HG02852 (cell line): Measurements from ENCODE around the gene MED13L.
A peak's percentile ranks its signal among the peaks of the same experiment; 100 is the strongest.

Experiments used
- ATAC-seq: cut with Tn5 transposase; IDR thresholded peaks from one replicate; pipeline ENCODE4 v1.9.1; 2021; ENCODE audit warnings: mild to moderate bottlenecking, moderate library complexity; ENCODE audit not compliant: unreplicated experiment

MED13L gene

GRCh38 chr12:116188581-116188980 lies 88.9 kb downstream of the MED13L start:
- ATAC-seq, result no peak

GRCh38 chr12:116187151-116187511 lies 90.4 kb downstream of the MED13L start:
- no peak for ATAC-seq

- ATAC-seq, result no peak
Observed at GRCh38 chr12:116186482-116187150, 90.9 kb downstream of the MED13L start.

- ATAC-seq, result no peak
Observed at GRCh38 chr12:116184763-116185162, 92.7 kb downstream of the MED13L start.

GRCh38 chr12:116183741-116184141 lies 93.8 kb downstream of the MED13L start:
- ATAC-seq, result no peak

GRCh38 chr12:116182359-116183063 lies 95.0 kb downstream of the MED13L start:
- ATAC-seq, result no peak

- ATAC-seq, result no peak
Observed at GRCh38 chr12:116180448-116180847, 97.0 kb downstream of the MED13L start.

GRCh38 chr12:116179384-116179783 lies 98.1 kb downstream of the MED13L start:
- ATAC-seq, result no peak

- no peak for ATAC-seq
Observed at GRCh38 chr12:116177017-116177416, 100.5 kb downstream of the MED13L start.

GRCh38 chr12:116174904-116175303 lies 102.6 kb downstream of the MED13L start:
- ATAC-seq, result no peak

- no peak for ATAC-seq
Observed at GRCh38 chr12:116174006-116174405, 103.5 kb downstream of the MED13L start.

GRCh38 chr12:116172224-116172849 lies 105.2 kb downstream of the MED13L start:
- ATAC-seq, result peak; percentile 96

- ATAC-seq, result no peak
Observed at GRCh38 chr12:116171549-116171948, 105.9 kb downstream of the MED13L start.

- ATAC-seq, result no peak
Observed at GRCh38 chr12:116169071-116169470, 108.4 kb downstream of the MED13L start.

GRCh38 chr12:116166306-116166705 lies 111.2 kb downstream of the MED13L start:
- no peak for ATAC-seq

- no peak for ATAC-seq
Observed at GRCh38 chr12:116165036-116165425, 112.5 kb downstream of the MED13L start.

- no peak for ATAC-seq
Observed at GRCh38 chr12:116164250-116165035, 113.0 kb downstream of the MED13L start.

- no peak for ATAC-seq
Observed at GRCh38 chr12:116162071-116162470, 115.4 kb downstream of the MED13L start.

GRCh38 chr12:116161588-116161987 lies 115.9 kb downstream of the MED13L start:
- ATAC-seq, result no peak

GRCh38 chr12:116160883-116161458 lies 116.5 kb downstream of the MED13L start:
- ATAC-seq, result no peak

- ATAC-seq, result no peak
Observed at GRCh38 chr12:116160231-116160630, 117.3 kb downstream of the MED13L start.
